ENCODE results near the gene WFDC9.
A peak's percentile ranks its signal among the peaks of the same experiment; 100 is the strongest.
"Not testable (repeated sequence)": the region's sequence is repeated elsewhere in the genome, so short reads cannot be mapped to it uniquely, and the experiment has no call there.

WFDC9 gene

DNA sequence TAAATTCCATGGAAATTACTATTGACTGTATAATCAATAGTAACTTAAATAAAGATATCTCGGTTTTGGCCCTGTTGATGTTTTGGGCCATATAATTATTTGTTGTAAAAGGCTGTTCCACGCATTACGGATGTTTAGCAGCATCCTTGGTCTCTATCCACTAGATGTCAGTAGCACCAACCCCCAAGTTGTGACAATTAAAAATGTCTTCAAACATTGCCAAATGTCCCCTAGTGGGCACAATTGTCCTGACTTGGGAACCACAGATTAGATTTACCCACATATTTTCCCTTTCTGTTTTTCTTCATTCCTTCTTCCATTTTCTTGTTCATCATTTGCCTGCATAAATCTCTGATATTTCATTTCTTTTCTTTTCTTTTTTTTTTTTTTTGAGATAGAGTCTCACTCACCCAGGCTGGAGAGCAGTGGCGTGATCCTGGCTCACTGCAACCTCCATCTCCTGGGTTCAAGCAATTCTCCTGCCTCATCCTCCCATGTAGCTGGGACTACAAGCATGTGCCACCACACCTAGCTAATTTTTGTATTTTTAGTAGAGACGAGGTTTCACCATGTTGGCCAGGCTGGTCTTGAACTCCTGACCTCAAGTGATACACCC lies 38.4 kb downstream of the WFDC9 start:
- DNase-seq (ENCODE audit: low read depth) = peak; percentile 30

GRCh38 chr20:45589725-45590124 lies 41.4 kb downstream of the WFDC9 start:
- H3K4me3 ChIP-seq (ENCODE audit: low read length) = no peak overlapping the region
- TF ChIP-seq, protein P1, sequence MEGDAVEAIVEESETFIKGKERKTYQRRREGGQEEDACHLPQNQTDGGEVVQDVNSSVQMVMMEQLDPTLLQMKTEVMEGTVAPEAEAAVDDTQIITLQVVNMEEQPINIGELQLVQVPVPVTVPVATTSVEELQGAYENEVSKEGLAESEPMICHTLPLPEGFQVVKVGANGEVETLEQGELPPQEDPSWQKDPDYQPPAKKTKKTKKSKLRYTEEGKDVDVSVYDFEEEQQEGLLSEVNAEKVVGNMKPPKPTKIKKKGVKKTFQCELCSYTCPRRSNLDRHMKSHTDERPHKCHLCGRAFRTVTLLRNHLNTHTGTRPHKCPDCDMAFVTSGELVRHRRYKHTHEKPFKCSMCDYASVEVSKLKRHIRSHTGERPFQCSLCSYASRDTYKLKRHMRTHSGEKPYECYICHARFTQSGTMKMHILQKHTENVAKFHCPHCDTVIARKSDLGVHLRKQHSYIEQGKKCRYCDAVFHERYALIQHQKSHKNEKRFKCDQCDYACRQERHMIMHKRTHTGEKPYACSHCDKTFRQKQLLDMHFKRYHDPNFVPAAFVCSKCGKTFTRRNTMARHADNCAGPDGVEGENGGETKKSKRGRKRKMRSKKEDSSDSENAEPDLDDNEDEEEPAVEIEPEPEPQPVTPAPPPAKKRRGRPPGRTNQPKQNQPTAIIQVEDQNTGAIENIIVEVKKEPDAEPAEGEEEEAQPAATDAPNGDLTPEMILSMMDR (conservative IDR thresholded peaks at IDR 0.05; ENCODE audit: low read length) = no peak
- DNase-seq (ENCODE audit: low read depth) = no peak

More for the DNA sequence above, 38.4 kb downstream of the WFDC9 start:
- no peak overlapping the region for H3K4me3 ChIP-seq (ENCODE audit: low read length)
- TF ChIP-seq, protein P1 (conservative IDR thresholded peaks at IDR 0.05; ENCODE audit: low read length) = peak; percentile 71

- H3K4me3 ChIP-seq (ENCODE audit: low read length) = no peak overlapping the region
- TF ChIP-seq, protein P1 (conservative IDR thresholded peaks at IDR 0.05; ENCODE audit: low read length) = no peak
- DNase-seq (ENCODE audit: low read depth) = no peak
Observed at GRCh38 chr20:45588800-45589199, 42.3 kb downstream of the WFDC9 start.

DNA sequence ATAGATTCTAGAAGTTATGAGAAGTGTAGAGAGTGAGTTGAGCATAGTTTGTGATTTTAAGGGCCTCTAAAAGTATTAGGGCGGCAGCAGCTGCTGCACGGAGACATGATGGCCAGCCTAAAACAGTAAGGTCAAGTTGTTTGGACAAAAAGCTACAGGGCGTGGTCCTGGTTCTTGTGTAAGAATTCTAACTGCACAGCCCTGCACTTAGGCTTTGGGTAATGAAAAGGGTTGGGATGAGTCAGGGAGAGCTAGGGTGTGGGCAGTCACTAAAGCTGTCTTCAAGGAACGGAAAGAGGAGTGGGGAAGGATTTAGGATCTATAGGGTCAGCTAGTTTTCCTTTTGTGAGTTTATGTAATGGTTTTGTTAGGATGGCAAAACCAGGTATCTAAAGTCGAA lies 45.1 kb downstream of the WFDC9 start:
- not testable (repeated sequence) for H3K4me3 ChIP-seq (ENCODE audit: low read length); DNase-seq (ENCODE audit: low read depth)

DNA sequence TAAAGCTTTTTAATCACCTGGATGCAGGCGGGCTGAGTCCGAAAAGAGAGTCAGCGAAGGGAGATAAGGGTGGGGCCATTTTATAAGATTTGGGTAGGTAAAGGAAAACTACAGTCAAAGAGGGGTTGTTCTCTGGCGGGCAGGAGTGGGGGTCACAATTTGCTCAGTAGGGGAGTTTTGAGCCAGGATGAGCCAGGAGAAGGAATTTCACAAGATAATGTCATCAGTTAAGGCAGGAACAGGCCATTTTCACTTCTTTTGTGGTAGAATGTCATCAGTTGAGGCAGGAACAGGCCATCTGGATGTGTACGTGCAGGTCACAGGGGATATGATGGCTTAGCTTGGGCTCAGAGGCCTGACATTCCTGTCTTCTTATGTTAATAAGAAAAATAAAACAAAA lies 46.8 kb downstream of the WFDC9 start:
- H3K4me3 ChIP-seq (ENCODE audit: low read length); DNase-seq (ENCODE audit: low read depth): not testable (repeated sequence)

DNA sequence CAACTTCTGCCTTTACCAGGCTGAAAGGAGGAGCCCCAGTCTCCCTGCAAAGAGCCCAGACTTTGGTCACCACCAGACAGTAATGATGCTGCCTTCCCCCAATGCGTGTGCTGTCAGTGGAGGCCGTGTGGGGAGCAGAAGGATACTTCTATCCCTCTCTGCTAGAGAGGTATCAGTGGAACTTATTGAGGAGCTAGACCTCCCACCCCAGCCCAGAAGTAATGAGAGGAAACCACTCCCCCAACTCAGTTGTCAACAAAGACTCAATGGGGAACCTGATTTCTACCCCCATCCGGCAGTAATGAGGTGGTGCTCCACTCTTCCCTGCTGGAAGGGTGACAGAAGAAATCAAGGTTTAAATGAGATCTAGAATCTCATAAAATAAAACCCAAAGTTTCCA lies 47.6 kb downstream of the WFDC9 start:
- DNase-seq (ENCODE audit: low read depth) = no peak
- TF ChIP-seq, protein P1 (conservative IDR thresholded peaks at IDR 0.05; ENCODE audit: low read length) = no peak
- H3K4me3 ChIP-seq (ENCODE audit: low read length) = no peak overlapping the region

- no peak for DNase-seq (ENCODE audit: low read depth)
- TF ChIP-seq, protein P1 (conservative IDR thresholded peaks at IDR 0.05; ENCODE audit: low read length) = no peak
- H3K4me3 ChIP-seq (ENCODE audit: low read length) = no peak overlapping the region
Observed at GRCh38 chr20:45581702-45582101, 49.4 kb downstream of the WFDC9 start.

- H3K4me3 ChIP-seq (ENCODE audit: low read length) = no peak within 1 kb of the TSS
- TF ChIP-seq, protein P1 (conservative IDR thresholded peaks at IDR 0.05; ENCODE audit: low read length) = no peak
- no peak for DNase-seq (ENCODE audit: low read depth)
Observed at GRCh38 chr20:45579184-45579583, 51.9 kb downstream of the WFDC9 start, which contains the start of gene WFDC8. Gene WFDC8 (minus strand): TSS chr20:45579284. CDS start chr20:45579247, 37 bp downstream.
